Fibroblast of lung (primary cell): ENCODE results near the gene CUEDC1. TPM values are rescaled to one million over a fixed set of nuclear protein-coding genes. Genes with fewer than 3 reads are reported as not detected.

Experiments
- DNase-seq, 2 donors: peaks; one replicate each; pipeline versions ENCODE4 v3.0.0 to v3.0.0-alpha.2; 2010; ENCODE audit warnings: low read depth in 2 of 2
- H2AFZ ChIP-seq: 2 replicates; pipeline ENCODE4 v1.5.1; 2012; ENCODE audit warnings: low read length, control low read depth, inconsistent platforms
- H3K27ac ChIP-seq: 2 replicates; pipeline ENCODE4 v1.5.1; 2011; ENCODE audit warnings: low read length, control low read depth; ENCODE audit not compliant: insufficient read depth
- H3K27me3 ChIP-seq: 2 replicates; pipeline ENCODE4 v1.5.1; 2011; ENCODE audit warnings: mild to moderate bottlenecking, low read length; ENCODE audit not compliant: control insufficient read depth, insufficient read depth
- H3K36me3 ChIP-seq: 2 replicates; pipeline ENCODE4 v1.5.1; 2011; ENCODE audit warnings: low read length; ENCODE audit not compliant: control insufficient read depth, insufficient read depth
- H3K4me1 ChIP-seq: 2 replicates; pipeline ENCODE4 v1.5.1; 2011; ENCODE audit warnings: low read length; ENCODE audit not compliant: control insufficient read depth, insufficient read depth; ENCODE audit errors: extremely low read depth
- H3K4me2 ChIP-seq: 2 replicates; pipeline ENCODE4 v1.5.1; 2011; ENCODE audit warnings: low read length, control low read depth; ENCODE audit not compliant: insufficient read depth; ENCODE audit errors: extremely low read depth
- H3K4me3 ChIP-seq, 4 experiments: fragments of 200-600 bp in 1 of 4; sonication (generic) in 1 of 4; replicated peaks in 1 of 4; 2 replicates each; pipeline ENCODE4 v1.5.1; 2011 to 2016; ENCODE audit warnings: low read length in 4 of 4, low read depth in 3 of 4, mild to moderate bottlenecking in 3 of 4, control low read depth in 2 of 4, inconsistent platforms in 1 of 4, mixed read lengths in 1 of 4; ENCODE audit not compliant: insufficient read depth in 1 of 4; ENCODE audit errors: control extremely low read depth in 1 of 4
- H3K79me2 ChIP-seq: 2 replicates; pipeline ENCODE4 v1.5.1; 2012; ENCODE audit warnings: mild to moderate bottlenecking, low read length, inconsistent platforms; ENCODE audit not compliant: control insufficient read depth, insufficient read depth
- H3K9ac ChIP-seq: 2 replicates; pipeline ENCODE4 v1.5.1; 2011; ENCODE audit warnings: mild to moderate bottlenecking, low read length, control low read depth; ENCODE audit not compliant: insufficient read depth
- H3K9me3 ChIP-seq: 2 replicates; pipeline ENCODE4 v1.5.1; 2012; ENCODE audit warnings: low read depth, low read length; ENCODE audit not compliant: control insufficient read depth, insufficient read depth
- H4K20me1 ChIP-seq: 2 replicates; pipeline ENCODE4 v1.5.1; 2011; ENCODE audit warnings: low read length; ENCODE audit not compliant: control insufficient read depth, insufficient read depth; ENCODE audit errors: extremely low read depth
- CTCF ChIP-seq, 2 donors: IDR thresholded peaks in 1 of 2; conservative IDR thresholded peaks in 1 of 2; 1 replicate in 1 of 2; 2 replicates in 1 of 2; pipeline ENCODE4 v1.5.1; 2011 to 2012; ENCODE audit warnings: low read length in 2 of 2, control low read depth in 1 of 2, inconsistent platforms in 1 of 2, low read depth in 1 of 2, mild to moderate bottlenecking in 1 of 2
- EZH2 ChIP-seq: IDR thresholded peaks from 2 replicates; pipeline ENCODE4 v1.5.1; 2012; ENCODE audit warnings: low read length, control low read depth, mild to moderate bottlenecking; ENCODE audit errors: missing control alignments
- polyA plus RNA-seq, 2 donors: library from polyadenylated mRNA; depleted of rRNA in 1 of 2; stranded (reverse) in 1 of 2; unstranded in 1 of 2; fragments of >200 nt; gene quantifications; 2 replicates each; pipeline ENCODE4 v1.2.1, GENCODE V29; 2011 to 2012; ENCODE audit warnings: missing spikeins in 1 of 2
- total RNA-seq: library from RNA; depleted of rRNA; stranded (reverse); fragments of >200 nt; gene quantifications from 2 replicates; pipeline ENCODE4 v1.2.1, GENCODE V29; 2014

CUEDC1 gene
- total and polyA plus RNA-seq, 2 donors (not counting 1 experiment from before 2014, with no cell fraction given), result 11.9 to 34.9 TPM

GRCh38 chr17:57965521-57966160, 10.4 kb upstream of the CUEDC1 start:
- no peak overlapping the region for H3K27ac ChIP-seq
- H3K79me2 ChIP-seq, result no peaks in the 10 kb centered on the region
- H3K36me3 ChIP-seq, result no peaks in the 10 kb centered on the region
- no peaks in the 10 kb centered on the region for H3K9me3 ChIP-seq
- no peak for TF ChIP-seq EZH2
- no peak for TF ChIP-seq CTCF (conservative IDR thresholded peaks at IDR 0.05 in 1 of 2, IDR thresholded peaks at IDR 0.05 in 1 of 2; ENCODE audit: low read depth in 1 of 2, low read length in 2 of 2)
- no peak overlapping the region for H3K4me3 ChIP-seq
- no peaks in the 10 kb centered on the region for H4K20me1 ChIP-seq
- no peak overlapping the region for H2AFZ ChIP-seq
- DNase-seq, result no peak
- no peaks in the 10 kb centered on the region for H3K27me3 ChIP-seq
- H3K9ac ChIP-seq, result no peak overlapping the region
- no peaks in the 10 kb centered on the region for H3K4me1 ChIP-seq
- H3K4me2 ChIP-seq, result no peak overlapping the region

- no peaks in the 10 kb centered on the region for H4K20me1 ChIP-seq
- H2AFZ ChIP-seq, result no peak overlapping the region
- H3K4me1 ChIP-seq, result no peaks in the 10 kb centered on the region
- no peaks in the 10 kb centered on the region for H3K9me3 ChIP-seq
- no peaks in the 10 kb centered on the region for H3K27me3 ChIP-seq
- TF ChIP-seq EZH2 (no peak), CTCF (conservative IDR thresholded peaks at IDR 0.05 in 1 of 2, IDR thresholded peaks at IDR 0.05 in 1 of 2; ENCODE audit: low read depth in 1 of 2, low read length in 2 of 2) (no peak)
- no peak overlapping the region for H3K9ac ChIP-seq
- no peak overlapping the region for H3K4me2 ChIP-seq
- H3K4me3 ChIP-seq, result no peak overlapping the region
- no peak for DNase-seq
- H3K27ac ChIP-seq, result no peak overlapping the region
- no peaks in the 10 kb centered on the region for H3K79me2 ChIP-seq
- H3K36me3 ChIP-seq, result no peaks in the 10 kb centered on the region
Measured at GRCh38 chr17:57963149-57963511, 7.9 kb upstream of the CUEDC1 start.

GRCh38 chr17:57962279-57963148, 7.3 kb upstream of the CUEDC1 start:
- H3K9ac ChIP-seq, result no peak overlapping the region
- H3K4me1 ChIP-seq, result no peaks in the 10 kb centered on the region
- no peaks in the 10 kb centered on the region for H3K36me3 ChIP-seq
- no peak overlapping the region for H3K4me2 ChIP-seq
- H3K4me3 ChIP-seq, result no peak overlapping the region
- no peaks in the 10 kb centered on the region for H3K27me3 ChIP-seq
- no peaks in the 10 kb centered on the region for H3K79me2 ChIP-seq
- H3K27ac ChIP-seq, result no peak overlapping the region
- no peak for DNase-seq
- TF ChIP-seq EZH2 (no peak), CTCF (conservative IDR thresholded peaks at IDR 0.05 in 1 of 2, IDR thresholded peaks at IDR 0.05 in 1 of 2; ENCODE audit: low read depth in 1 of 2, low read length in 2 of 2) (no peak)
- no peaks in the 10 kb centered on the region for H4K20me1 ChIP-seq
- no peaks in the 10 kb centered on the region for H3K9me3 ChIP-seq
- no peak overlapping the region for H2AFZ ChIP-seq
